H1 (cell line): Measurements from ENCODE around the gene DET1. TPM values are rescaled to one million over a fixed set of nuclear protein-coding genes. Genes with fewer than 3 reads are reported as not detected.

Experiments
- ATF2 ChIP-seq: IDR thresholded peaks from 2 replicates; pipeline ENCODE4 v1.6.1; 2012; ENCODE audit warnings: low read length, inconsistent platforms
- BCL11A ChIP-seq, 2 experiments: IDR thresholded peaks; one replicate each; pipeline ENCODE4 v1.6.1; 2011; ENCODE audit warnings: low read depth in 2 of 2, low read length in 2 of 2, mild to moderate bottlenecking in 2 of 2
- MAFK ChIP-seq: IDR thresholded peaks from 2 replicates; pipeline ENCODE4 v1.6.1; 2012; ENCODE audit warnings: low read depth, mild to moderate bottlenecking, improper control_type of control experiment, low read length
- polyA plus RNA-seq, 7 experiments: library from polyadenylated mRNA; depleted of rRNA in 3 of 7; stranded (reverse) in 5 of 7; unstranded in 2 of 7; fragments of >200 nt in 5 of 7; fragments of 200-250 nt in 2 of 7; gene quantifications; 1 replicate in 5 of 7; 2 replicates in 1 of 7; 4 replicates in 1 of 7; pipeline versions ENCODE4 v1.2.1 to v1.2.3, GENCODE V29; 2011 to 2013; ENCODE audit warnings: missing spikeins in 2 of 7, mixed read lengths in 2 of 7
- total RNA-seq: library from RNA; stranded (reverse); fragmentation: NEBNext Ultra II Directional; extraction: Animal tissue kit (Norgen Biotek cat#: 25700); gene quantifications from 2 replicates; pipeline ENCODE4 v1.2.1, GENCODE V29; 2021

The DET1 gene
- total and polyA plus RNA-seq, 2 of the 8 experiments (the other 6 are each of a cell fraction or from before 2014, with no cell fraction given) = 5.4 to 8.5 TPM

- TF ChIP-seq MAFK (no peak), ATF2 (no peak), BCL11A (IDR thresholded peaks at IDR 0.05; ENCODE audit: low read depth in 2 of 2, low read length in 2 of 2) (no peak)
Observed at GRCh38 chr15:88505721-88506120, 40.8 kb downstream of the DET1 start (continued).
